WI38 (cell line): Measurements from ENCODE around the gene CCDC82.

Source experiments
- H3K4me3 ChIP-seq: 2 replicates; pipeline ENCODE4 v1.5.1; 2011; ENCODE audit warnings: low read depth, mild to moderate bottlenecking, control low read depth, low read length
- CTCF ChIP-seq: IDR thresholded peaks from 2 replicates; pipeline ENCODE4 v1.5.1; 2012; ENCODE audit warnings: low read depth, mild to moderate bottlenecking, control low read depth, low read length

The CCDC82 gene

GRCh38 chr11:96318850-96319249 is 70.9 kb downstream of the CCDC82 start:
- no peak overlapping the region for H3K4me3 ChIP-seq
- no peak for TF ChIP-seq CTCF

- no peak for TF ChIP-seq CTCF
These were observed 71.3 kb downstream of the CCDC82 start for GRCh38 chr11:96318399-96318798.

GRCh38 chr11:96317985-96318384 is 71.7 kb downstream of the CCDC82 start:
- H3K4me3 ChIP-seq, result no peak overlapping the region
- TF ChIP-seq CTCF, result no peak

More at GRCh38 chr11:96318399-96318798, 71.3 kb downstream of the CCDC82 start:
- H3K4me3 ChIP-seq, result no peak overlapping the region

- no peak for TF ChIP-seq CTCF
These were observed 72.1 kb downstream of the CCDC82 start for GRCh38 chr11:96317571-96317970.

GRCh38 chr11:96316869-96317268 is 72.8 kb downstream of the CCDC82 start:
- no peak overlapping the region for H3K4me3 ChIP-seq
- no peak for TF ChIP-seq CTCF

More at GRCh38 chr11:96317571-96317970, 72.1 kb downstream of the CCDC82 start:
- no peak overlapping the region for H3K4me3 ChIP-seq

- no peak for TF ChIP-seq CTCF
- no peak overlapping the region for H3K4me3 ChIP-seq
These were observed 74.2 kb downstream of the CCDC82 start for GRCh38 chr11:96315476-96315875.

GRCh38 chr11:96314326-96315020 is 75.2 kb downstream of the CCDC82 start:
- H3K4me3 ChIP-seq, result peak overlapping the region; percentile 23; the same call in 1 of the 2 replicates
- no peak for TF ChIP-seq CTCF
